OCI-LY3 (cell line): ENCODE measurements around the gene RIC1.
A peak's percentile ranks its signal among the peaks of the same experiment; 100 is the strongest.

Experiments
- H2AFZ ChIP-seq: fragments of 200-600, 300-600 bp; shearing (Covaris generic); 2 replicates; pipeline ENCODE4 v1.6.0; 2014; ENCODE audit warnings: antibody characterized with exemption, low read depth, low read length
- H3K27ac ChIP-seq: fragments of 200-600, 300-600 bp; sonication (generic); 2 replicates; pipeline ENCODE4 v1.5.1; 2014; ENCODE audit warnings: mild to moderate bottlenecking, low read length, moderate library complexity, mixed read lengths
- H3K27me3 ChIP-seq: fragments of 200-600, 300-600 bp; sonication (generic); 2 replicates; pipeline ENCODE4 v1.6.1; 2014; ENCODE audit warnings: low read depth, low read length, mixed read lengths
- H3K36me3 ChIP-seq: fragments of 200-600, 300-600 bp; sonication (generic); replicated peaks from 2 replicates; pipeline ENCODE3; 2014; ENCODE audit warnings: low read depth, low read length, mixed read lengths
- H3K4me1 ChIP-seq: fragments of 300-600, 200-600 bp; sonication (generic); 2 replicates; pipeline ENCODE4 v1.6.1; 2014; ENCODE audit warnings: low read length, mixed read lengths
- H3K4me2 ChIP-seq: fragments of 200-600, 300-600 bp; sonication (generic); 2 replicates; pipeline ENCODE4 v1.6.1; 2014; ENCODE audit warnings: low read length, mixed read lengths
- H3K4me3 ChIP-seq: fragments of 300-600, 200-600 bp; sonication (generic); 2 replicates; pipeline ENCODE4 v1.5.1; 2014; ENCODE audit warnings: antibody characterized with exemption, mild to moderate bottlenecking, low read length, moderate library complexity
- H3K79me2 ChIP-seq: fragments of 300-600, 200-600 bp; shearing (Covaris generic); 2 replicates; pipeline ENCODE4 v1.6.1; 2014; ENCODE audit warnings: mild to moderate bottlenecking, low read length, mixed read lengths
- H3K9ac ChIP-seq: fragments of 300-600, 200-600 bp; shearing (Covaris generic); 2 replicates; pipeline ENCODE4 v1.6.0; 2014; ENCODE audit warnings: mild to moderate bottlenecking, low read length, moderate library complexity
- H3K9me3 ChIP-seq: fragments of 200-600, 300-600 bp; shearing (Covaris generic); 2 replicates; pipeline ENCODE4 v1.6.1; 2014; ENCODE audit warnings: low read length, mixed read lengths; ENCODE audit not compliant: insufficient read depth
- H4K20me1 ChIP-seq: fragments of 200-600, 300-600 bp; sonication (generic); 2 replicates; pipeline ENCODE4 v1.6.1; 2016; ENCODE audit warnings: low read length, mixed read lengths; ENCODE audit not compliant: insufficient read depth
- EZH2phosphoT487 ChIP-seq: fragments of 200-600 bp; shearing (Covaris generic); IDR thresholded peaks from 2 replicates; pipeline ENCODE4 v1.6.1; 2018; ENCODE audit warnings: antibody characterized with exemption, mixed run types, low read depth
- TF ChIP-seq, protein P1 (sequence below): fragments of 200-600, 300-600 bp; sonication (generic); IDR thresholded peaks from 2 replicates; pipeline ENCODE4 v1.5.1; 2014; ENCODE audit warnings: antibody characterized with exemption, low read length, low read depth

The RIC1 gene

DNA sequence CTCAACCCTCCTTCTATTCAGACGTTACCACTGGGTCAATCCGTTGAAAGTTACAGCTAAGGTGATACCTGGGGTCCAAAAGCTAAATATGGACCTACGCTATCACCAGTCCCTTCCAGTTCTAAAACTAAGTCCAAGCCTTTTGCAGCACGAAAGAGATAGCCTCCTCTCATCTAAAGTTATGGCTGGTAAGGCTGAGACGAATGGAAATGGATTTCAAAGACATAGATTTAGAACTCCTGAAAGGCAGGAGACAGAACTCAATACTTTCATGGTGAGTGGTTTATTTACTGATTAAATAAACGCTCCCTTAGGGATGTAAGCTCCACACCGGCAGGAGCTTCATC, 751 bp upstream of the RIC1 start:
- Histone ChIP-seq H3K9me3 (no peaks in the 10 kb centered on the region; the same call in 1 of the 2 replicates), H3K79me2 (peaks cover 86% of the 10 kb centered on the region), H3K4me1 (peaks cover 64% of the 10 kb centered on the region), H3K4me2 (peak overlapping the region; percentile 96), H3K27ac (peak overlapping the region; percentile 95), H3K36me3 (peaks cover 8% of the 10 kb centered on the region), H2AFZ (no peak overlapping the region), H3K9ac (peak overlapping the region; percentile 98), H4K20me1 (peaks cover 31% of the 10 kb centered on the region), H3K27me3 (no peaks in the 10 kb centered on the region), H3K4me3 (peak overlapping the region; percentile 90)
- TF ChIP-seq EZH2phosphoT487, result no peak
- TF ChIP-seq, protein P1, sequence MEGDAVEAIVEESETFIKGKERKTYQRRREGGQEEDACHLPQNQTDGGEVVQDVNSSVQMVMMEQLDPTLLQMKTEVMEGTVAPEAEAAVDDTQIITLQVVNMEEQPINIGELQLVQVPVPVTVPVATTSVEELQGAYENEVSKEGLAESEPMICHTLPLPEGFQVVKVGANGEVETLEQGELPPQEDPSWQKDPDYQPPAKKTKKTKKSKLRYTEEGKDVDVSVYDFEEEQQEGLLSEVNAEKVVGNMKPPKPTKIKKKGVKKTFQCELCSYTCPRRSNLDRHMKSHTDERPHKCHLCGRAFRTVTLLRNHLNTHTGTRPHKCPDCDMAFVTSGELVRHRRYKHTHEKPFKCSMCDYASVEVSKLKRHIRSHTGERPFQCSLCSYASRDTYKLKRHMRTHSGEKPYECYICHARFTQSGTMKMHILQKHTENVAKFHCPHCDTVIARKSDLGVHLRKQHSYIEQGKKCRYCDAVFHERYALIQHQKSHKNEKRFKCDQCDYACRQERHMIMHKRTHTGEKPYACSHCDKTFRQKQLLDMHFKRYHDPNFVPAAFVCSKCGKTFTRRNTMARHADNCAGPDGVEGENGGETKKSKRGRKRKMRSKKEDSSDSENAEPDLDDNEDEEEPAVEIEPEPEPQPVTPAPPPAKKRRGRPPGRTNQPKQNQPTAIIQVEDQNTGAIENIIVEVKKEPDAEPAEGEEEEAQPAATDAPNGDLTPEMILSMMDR, result no peak

DNA sequence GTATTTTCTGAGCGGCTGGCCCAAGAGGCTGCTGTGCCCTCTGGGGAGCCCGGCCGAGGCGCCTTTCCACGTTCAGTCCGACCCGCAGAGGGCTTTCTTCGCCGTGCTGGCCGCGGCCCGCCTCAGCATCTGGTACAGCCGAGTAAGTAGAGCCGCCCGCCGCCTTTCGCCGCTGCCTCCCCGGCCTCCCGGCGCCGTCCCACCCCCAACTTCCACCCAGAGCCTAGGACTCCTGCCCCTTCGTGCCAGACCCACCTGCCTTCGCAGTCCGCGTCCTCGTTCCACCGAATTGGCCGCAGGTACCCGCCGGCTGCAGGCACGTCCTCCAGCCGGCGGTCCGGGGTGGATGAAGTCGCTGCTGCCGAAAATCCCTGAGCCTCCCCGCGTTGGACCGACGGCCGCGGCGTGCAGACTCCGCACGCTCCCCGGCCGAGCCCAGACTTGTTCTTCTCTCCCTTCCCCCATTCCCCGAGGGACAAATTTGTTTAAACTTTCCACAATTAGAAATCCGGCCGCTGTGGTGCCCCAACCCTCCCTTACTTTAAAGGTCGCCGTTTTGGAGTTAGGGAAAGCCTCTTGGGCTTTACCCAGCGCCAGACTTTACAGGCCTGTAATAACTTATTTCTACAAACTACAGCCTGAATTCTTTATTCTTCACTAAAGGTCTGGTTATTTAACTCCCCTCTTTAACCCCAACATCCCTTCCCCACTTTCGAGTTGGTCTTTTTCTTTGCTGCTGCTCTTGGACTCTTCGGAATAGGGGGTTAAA, 589 bp downstream of the RIC1 start:
- peak overlapping the region; percentile 95 for H3K27ac ChIP-seq
- peaks cover 86% of the 10 kb centered on the region for H3K79me2 ChIP-seq
- no peak overlapping the region for H2AFZ ChIP-seq
- TF ChIP-seq, protein P1, result no peak
- TF ChIP-seq EZH2phosphoT487, result no peak
- no peaks in the 10 kb centered on the region for H3K27me3 ChIP-seq
- H3K4me1 ChIP-seq, result peaks cover 59% of the 10 kb centered on the region
- no peaks in the 10 kb centered on the region; the same call in 1 of the 2 replicates for H3K9me3 ChIP-seq
- peaks cover 9% of the 10 kb centered on the region for H3K36me3 ChIP-seq
- peak overlapping the region; percentile 93 for H3K4me2 ChIP-seq
- peak overlapping the region; percentile 98 for H3K9ac ChIP-seq
- peaks cover 45% of the 10 kb centered on the region for H4K20me1 ChIP-seq
- H3K4me3 ChIP-seq, result peak overlapping the region; percentile 90

DNA sequence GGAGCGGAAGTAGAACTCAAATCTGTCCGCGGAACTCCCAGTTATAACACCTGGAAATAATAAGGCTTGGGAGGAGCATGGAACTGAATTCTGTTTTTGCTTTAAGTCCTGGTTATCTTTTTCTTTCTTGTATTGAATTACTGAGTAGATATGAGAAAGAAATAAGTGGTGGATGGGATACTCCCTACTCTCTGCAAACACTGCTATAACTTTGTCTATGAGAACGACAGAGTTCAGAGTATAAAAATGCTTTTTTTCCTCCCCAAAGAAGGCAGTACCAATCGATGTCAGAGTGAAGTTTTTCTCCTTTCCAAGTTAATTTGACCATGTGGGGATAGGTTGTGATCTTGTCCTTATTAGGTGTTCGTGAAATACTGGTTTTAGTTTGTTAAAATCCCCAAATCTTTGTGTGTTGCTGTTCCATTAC, 1.2 kb downstream of the RIC1 start:
- Histone ChIP-seq H3K79me2 (peaks cover 87% of the 10 kb centered on the region), H3K27ac (peak overlapping the region; percentile 95), H3K27me3 (no peaks in the 10 kb centered on the region), H3K4me3 (peak overlapping the region; percentile 90), H3K4me2 (peak overlapping the region; percentile 93), H3K4me1 (peaks cover 53% of the 10 kb centered on the region), H4K20me1 (peaks cover 51% of the 10 kb centered on the region), H3K36me3 (peaks cover 15% of the 10 kb centered on the region), H3K9ac (peak overlapping the region; percentile 98), H2AFZ (no peak overlapping the region), H3K9me3 (no peaks in the 10 kb centered on the region; the same call in 1 of the 2 replicates)
- TF ChIP-seq EZH2phosphoT487, result no peak
- TF ChIP-seq, protein P1, result no peak

DNA sequence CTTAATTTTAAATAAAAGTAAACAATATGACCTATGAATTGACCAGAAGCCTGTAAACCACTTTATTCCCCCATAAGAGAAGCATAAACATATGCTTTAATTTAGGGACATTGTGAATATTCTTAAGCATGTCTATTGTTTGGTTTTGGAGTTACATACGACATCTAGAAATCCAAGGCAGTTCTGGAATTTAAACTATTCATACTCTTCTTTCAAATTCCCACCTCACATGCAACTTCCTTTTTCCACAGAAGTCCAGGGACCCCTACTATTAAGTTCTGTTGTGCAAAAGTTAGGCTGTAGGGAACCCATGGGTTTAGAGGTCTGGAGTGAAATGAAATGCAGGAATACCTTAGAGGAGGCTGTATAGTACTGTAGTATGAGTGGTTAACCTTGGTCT, 2.1 kb downstream of the RIC1 start:
- Histone ChIP-seq H3K36me3 (peaks cover 16% of the 10 kb centered on the region), H3K79me2 (peaks cover 87% of the 10 kb centered on the region), H3K27me3 (no peaks in the 10 kb centered on the region), H3K4me3 (peak overlapping the region; percentile 90), H2AFZ (no peak overlapping the region), H3K9ac (peak overlapping the region; percentile 98; the same call in 1 of the 2 replicates), H3K27ac (no peak overlapping the region), H3K4me2 (peak overlapping the region; percentile 93), H4K20me1 (peaks cover 58% of the 10 kb centered on the region), H3K4me1 (peaks cover 44% of the 10 kb centered on the region), H3K9me3 (no peaks in the 10 kb centered on the region; the same call in 1 of the 2 replicates)
- TF ChIP-seq, protein P1, result no peak
- no peak for TF ChIP-seq EZH2phosphoT487
